HG03521 (cell line): Measurements from ENCODE around the gene INTS2.
"Not testable (repeated sequence)": the region's sequence is repeated elsewhere in the genome, so short reads cannot be mapped to it uniquely, and the experiment has no call there.

Source experiments
- ATAC-seq: cut with Tn5 transposase; IDR thresholded peaks from one replicate; pipeline ENCODE4 v1.9.1; 2021; ENCODE audit warnings: mild to moderate bottlenecking, moderate library complexity; ENCODE audit not compliant: unreplicated experiment

INTS2 gene

GRCh38 chr17:61927208-61928100, at the start of gene INTS2:
INTS2 (minus strand) TSS chr17:61927982; CDS start chr17:61926644, 1,338 bp downstream.
- peak; percentile 86 for ATAC-seq

- ATAC-seq = no peak
Observed at GRCh38 chr17:61974115-61974514, 46.3 kb upstream of the INTS2 start.

- no peak for ATAC-seq
Observed at GRCh38 chr17:61972311-61972710, 44.5 kb upstream of the INTS2 start.

- no peak for ATAC-seq
Observed at GRCh38 chr17:61970030-61970429, 42.2 kb upstream of the INTS2 start.

- no peak for ATAC-seq
Observed at GRCh38 chr17:61968757-61969156, 41.0 kb upstream of the INTS2 start.

- no peak for ATAC-seq
Observed at GRCh38 chr17:61967729-61968128, 39.9 kb upstream of the INTS2 start.

GRCh38 chr17:61966191-61966590, 38.4 kb upstream of the INTS2 start:
- no peak for ATAC-seq

GRCh38 chr17:61955619-61956018, 27.8 kb upstream of the INTS2 start:
- no peak for ATAC-seq

- no peak for ATAC-seq
Observed at GRCh38 chr17:61947367-61948078, 19.7 kb upstream of the INTS2 start.

- ATAC-seq = no peak
Observed at GRCh38 chr17:61946359-61946758, 18.6 kb upstream of the INTS2 start.

GRCh38 chr17:61943117-61943516, 15.3 kb upstream of the INTS2 start:
- no peak for ATAC-seq

- no peak for ATAC-seq
Observed at GRCh38 chr17:61942085-61942484, 14.3 kb upstream of the INTS2 start.

- no peak for ATAC-seq
Observed at GRCh38 chr17:61928101-61928436, 287 bp upstream of the INTS2 start.

- peak; percentile 14 for ATAC-seq
Observed at GRCh38 chr17:61926826-61927207, 965 bp downstream of the INTS2 start.

- not testable (repeated sequence) for ATAC-seq
Observed at GRCh38 chr17:61915162-61915561, 12.6 kb downstream of the INTS2 start.

GRCh38 chr17:61908292-61909037, 19.3 kb downstream of the INTS2 start:
- no peak for ATAC-seq

GRCh38 chr17:61907361-61907760, 20.4 kb downstream of the INTS2 start:
- ATAC-seq = no peak

GRCh38 chr17:61904094-61904710, 23.6 kb downstream of the INTS2 start:
- no peak for ATAC-seq

GRCh38 chr17:61903251-61903650, 24.5 kb downstream of the INTS2 start:
- ATAC-seq = no peak

GRCh38 chr17:61897548-61898180, 30.1 kb downstream of the INTS2 start:
- no peak for ATAC-seq

GRCh38 chr17:61895391-61895790, 32.4 kb downstream of the INTS2 start:
- no peak for ATAC-seq
